HK-2 (cell line): ENCODE results near the gene CTSH.
A peak's percentile ranks its signal among the peaks of the same experiment; 100 is the strongest.

Source experiments
- DNase-seq: peaks from one replicate; pipeline ENCODE4 v3.0.0-alpha.2; 2018; ENCODE audit not compliant: unreplicated experiment

CTSH gene

DNA sequence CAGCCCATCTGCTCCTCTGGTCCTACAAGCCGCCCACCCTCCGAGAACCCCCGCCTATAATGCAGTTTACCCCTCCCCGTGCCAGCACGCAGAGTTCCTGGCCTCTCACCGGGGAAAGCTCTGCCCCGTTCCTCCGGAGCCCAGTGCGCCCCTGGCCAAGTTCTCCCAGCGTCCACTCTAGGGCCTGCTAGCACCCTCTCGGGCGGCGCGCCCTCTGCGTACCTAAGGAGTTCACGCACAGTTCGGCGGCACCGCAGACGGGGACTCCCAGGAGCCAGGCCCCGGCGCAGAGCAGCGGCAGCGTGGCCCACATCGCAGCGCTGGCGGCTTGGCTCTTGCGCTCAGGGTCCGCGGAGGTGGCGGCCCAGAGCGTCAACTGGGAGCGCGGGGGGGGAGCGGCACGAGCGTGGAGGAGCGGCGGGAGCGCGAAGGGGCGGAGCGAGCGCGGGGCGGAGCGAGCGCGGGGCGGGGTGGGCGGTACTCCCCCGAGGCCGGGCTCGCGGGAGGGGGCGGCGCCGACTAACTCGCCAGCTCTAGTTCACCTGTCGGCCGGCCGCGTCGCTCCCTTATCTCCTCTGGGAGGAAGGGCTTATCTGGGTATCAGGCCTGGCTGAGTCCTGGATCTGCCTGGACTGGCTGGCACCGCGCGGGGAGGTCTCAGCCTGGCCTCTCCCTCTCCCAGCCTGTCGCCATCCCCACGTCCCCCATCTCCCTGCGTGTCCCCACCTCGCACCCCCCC is at the start of gene CTSH:
Gene CTSH, minus strand, starts transcription at position 378 of the 739 bp plus-strand sequence. Its CDS starts 65 bp downstream, at position 313.
- peak; percentile 69 for DNase-seq

DNA sequence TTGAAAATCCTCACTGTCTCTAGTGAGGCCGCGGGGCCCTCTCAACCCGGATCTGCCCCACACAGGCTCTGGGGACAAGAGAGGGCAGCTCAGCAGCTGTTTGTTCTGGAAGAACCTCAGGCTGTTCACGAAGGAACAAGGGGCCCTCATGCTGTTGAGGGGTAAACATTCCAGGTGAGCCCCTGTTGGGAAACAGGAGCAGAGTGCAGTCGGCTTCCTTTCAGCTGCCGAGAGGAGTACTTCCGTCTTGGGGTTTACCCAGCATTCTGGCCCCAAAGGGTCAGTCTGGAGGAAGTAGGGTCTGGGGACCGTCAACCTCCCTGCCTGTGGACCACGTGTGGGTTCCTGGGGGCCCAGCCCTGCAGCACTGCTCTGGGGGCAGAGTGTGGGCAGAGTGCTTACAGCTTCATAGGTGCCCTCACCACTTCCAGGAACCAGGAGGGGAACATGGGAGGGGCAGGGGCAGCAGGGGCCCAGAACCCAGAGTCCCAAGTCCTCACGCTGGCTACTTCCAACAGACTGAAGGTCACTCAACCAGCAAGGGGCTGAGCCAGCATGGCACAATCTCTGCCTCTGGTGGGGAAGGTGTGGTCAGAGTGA is 49.2 kb upstream of the CTSH start:
- no peak for DNase-seq

- no peak for DNase-seq
Observed at GRCh38 chr15:78993257-78993930, 48.5 kb upstream of the CTSH start.

DNA sequence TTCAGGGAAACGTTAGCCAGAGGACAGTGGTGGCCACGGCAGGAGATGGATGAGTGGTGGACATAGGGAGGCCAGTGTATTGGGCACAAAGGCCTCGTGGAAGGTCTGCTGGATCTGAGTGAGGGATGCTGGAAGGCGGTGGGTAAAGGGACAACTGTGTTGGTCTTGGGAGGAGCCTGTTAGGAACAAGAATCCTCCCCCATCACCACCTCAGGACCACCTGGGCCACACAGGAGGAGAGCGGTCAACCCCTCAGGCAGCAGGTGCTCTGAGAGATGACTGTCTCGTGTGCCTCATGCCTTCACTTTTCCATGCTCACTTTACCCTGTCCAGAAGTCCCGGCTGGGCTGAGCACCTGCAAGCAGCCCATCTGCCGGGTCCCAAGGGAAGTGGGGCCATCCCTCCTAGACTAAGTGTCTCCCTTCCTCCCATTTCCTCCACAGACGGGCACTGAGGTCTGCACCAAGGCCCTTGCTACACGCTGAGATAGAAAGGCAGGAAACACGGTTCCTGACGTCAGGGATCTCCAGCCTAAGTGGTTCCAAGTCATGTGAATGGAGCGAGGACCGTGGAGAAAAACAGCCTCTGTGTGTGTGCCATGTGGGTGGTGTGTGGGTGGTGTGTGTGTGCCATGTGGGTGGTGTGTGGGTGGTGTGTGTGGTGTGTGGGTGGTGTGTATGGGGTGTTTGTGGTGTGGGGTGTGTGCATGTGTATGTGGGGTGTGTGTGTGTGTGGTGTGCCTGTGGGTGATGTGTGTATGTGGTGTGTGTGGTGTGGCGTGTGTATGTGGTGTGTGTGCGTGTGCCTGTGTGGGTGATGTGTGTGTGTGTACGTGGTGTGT is 47.8 kb upstream of the CTSH start:
- DNase-seq = no peak

GRCh38 chr15:78991879-78992278 is 47.0 kb upstream of the CTSH start:
- no peak for DNase-seq

DNA sequence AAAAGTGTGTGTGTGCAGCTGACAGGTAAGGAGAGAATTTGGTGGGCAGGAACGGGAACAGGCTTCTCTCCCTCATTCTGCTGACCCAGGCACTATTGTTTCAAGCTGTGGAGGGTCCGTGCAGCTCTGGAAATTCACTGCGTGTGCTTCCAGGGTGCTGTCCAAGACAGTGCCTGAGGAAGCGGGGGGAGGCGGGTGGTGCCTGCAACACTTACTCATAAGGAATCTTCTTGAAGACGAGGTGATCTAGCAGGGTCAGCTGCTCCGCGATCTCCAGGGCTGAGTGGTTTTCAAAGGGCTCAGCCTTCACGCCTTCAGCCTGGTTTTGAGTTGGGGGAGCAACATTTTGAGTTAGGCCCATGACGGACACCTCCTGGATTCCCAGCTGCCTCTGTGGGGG is 46.6 kb upstream of the CTSH start:
- DNase-seq = no peak

GRCh38 chr15:78990278-78990677 is 45.4 kb upstream of the CTSH start:
- DNase-seq = no peak

DNA sequence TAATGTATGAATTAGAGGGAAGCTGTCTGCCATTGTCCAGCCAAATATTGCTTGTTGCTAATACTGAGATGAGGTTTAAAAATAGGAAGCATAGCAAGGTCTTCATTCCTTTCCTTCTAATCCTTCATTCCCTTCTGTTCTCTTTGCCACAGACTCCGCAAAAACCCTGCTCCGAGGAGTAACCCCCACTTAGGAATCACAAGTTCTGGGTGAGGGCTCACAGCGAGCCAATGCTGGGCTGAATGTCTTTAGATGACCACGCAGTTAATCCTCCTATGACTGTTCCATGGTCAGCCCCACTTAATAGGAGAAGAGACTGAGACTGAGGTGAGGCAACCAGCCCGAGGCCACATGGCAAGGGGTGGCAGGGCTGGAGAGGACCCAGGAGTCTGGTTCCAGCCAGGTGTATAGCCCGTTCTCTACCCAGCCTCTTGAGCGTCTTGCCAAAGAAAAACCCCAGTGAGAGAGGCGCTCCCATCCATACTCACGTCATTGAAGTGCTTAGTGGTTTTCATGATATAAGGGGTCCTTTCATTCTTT is 44.9 kb upstream of the CTSH start:
- DNase-seq = no peak

DNA sequence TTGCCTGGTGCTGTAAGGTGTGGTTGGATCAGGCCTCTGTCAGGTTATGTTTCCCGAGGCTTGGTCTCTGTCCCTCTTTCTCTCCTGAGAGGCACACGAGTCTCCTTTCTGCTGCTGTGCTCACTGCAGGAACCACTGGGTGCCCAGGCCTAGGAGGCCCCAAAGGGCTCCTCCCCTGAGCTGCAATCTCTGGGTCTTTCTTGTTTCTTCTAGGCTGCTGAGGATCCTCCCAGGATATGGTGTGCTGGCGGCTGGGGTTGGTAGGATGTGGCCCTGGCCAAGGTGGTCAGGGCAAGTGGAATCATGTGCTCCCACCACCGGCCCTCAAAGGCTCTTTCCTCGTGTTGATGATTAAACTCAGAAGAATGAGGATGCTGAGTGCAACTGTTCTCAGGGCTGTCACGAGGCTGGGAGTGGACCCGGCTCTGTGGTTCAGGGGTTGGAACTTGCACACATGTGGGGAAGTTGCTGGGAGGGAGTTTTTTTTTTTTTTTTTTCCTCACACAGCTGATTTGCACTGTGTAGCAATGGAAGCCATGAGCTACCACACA is 43.6 kb upstream of the CTSH start:
- peak; percentile 90 for DNase-seq

DNA sequence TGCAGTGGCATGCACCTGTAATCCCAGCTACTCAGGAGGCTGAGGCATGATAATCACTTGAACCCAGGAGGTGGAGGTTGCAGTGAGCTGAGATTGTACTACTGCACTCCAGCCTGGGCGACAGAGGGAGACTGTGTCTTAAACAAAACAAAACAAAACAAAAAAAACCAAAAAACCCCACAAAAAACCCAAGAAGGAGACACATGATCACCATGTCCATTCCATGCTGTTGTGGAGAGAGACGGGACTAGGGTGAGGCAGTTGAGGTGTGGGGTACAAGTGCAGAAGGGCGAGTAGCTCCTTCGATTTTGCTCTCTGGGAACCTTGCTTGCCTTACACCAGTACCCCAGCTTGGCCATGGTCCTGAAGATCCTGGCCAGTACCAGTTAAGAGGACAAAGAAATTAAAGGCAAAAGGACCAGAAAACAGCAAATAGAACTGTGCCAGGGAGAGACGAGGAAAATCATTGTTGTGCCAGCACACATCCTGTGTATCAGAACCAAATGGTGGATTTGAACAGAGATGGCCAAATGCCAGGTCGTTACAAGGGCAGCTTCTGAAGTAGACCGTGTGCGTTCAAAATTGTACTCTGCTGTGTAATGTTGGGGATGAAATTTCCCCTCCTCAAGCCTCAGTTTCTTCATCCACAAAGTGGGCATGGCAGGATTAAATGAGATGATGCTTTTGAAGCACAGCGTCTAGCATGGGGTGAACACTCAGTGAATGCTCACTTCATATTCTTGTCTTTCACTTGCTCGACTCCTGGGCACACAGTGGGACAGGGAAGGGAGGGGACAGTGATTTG is 42.9 kb upstream of the CTSH start:
- DNase-seq = no peak

DNA sequence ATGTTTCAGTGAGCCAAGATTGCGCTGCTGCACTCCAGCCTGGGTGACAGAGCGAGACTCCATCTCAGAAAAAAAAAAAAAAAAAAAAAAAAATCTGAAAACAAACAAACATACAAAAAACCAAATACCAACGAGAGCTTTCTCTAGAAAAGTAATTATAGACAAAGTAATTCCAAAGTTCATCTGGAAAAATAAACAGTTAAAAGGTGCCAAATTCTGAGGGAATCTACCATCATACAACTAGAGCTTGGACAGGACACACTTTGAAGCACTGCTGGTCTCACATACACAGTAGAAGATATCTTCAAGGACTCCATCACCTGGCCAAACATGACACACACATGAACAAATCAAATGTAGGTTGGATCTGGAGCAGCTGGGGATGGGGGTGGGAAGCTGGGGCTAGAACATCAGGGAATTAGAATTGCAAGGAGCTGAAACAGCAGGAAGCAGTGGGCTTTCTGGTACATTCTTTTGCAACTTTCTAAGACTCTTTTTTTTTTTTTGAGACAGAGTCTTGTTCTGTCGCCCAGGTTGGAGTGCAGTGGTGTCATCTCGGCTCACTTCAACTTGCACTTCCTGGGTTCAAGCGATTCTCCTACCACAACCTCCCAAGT is 41.1 kb upstream of the CTSH start:
- no peak for DNase-seq

GRCh38 chr15:78984041-78984440 is 39.2 kb upstream of the CTSH start:
- DNase-seq = no peak

- DNase-seq = no peak
Observed at GRCh38 chr15:78983146-78983918, 38.5 kb upstream of the CTSH start.

- no peak for DNase-seq
Observed at GRCh38 chr15:78982736-78983135, 37.9 kb upstream of the CTSH start.

- no peak for DNase-seq
Observed at GRCh38 chr15:78981532-78982313, 36.9 kb upstream of the CTSH start.

- peak; percentile 35 for DNase-seq
Observed at GRCh38 chr15:78979456-78980320, 34.8 kb upstream of the CTSH start.

GRCh38 chr15:78978601-78979179 is 33.8 kb upstream of the CTSH start:
- DNase-seq = no peak
